ENCODE measurements around the gene THSD4.
"Not testable (repeated sequence)": the region's sequence is repeated elsewhere in the genome, so short reads cannot be mapped to it uniquely, and the experiment has no call there.

THSD4 gene

GRCh38 chr15:71170163-71170562 lies 54.9 kb downstream of the THSD4 start:
- Histone ChIP-seq H3K4me3 (ENCODE audit: extremely low read depth, insufficient read depth, low read length, poor library complexity, severe bottlenecking) (no peak overlapping the region), H3K9me3 (ENCODE audit: control insufficient read depth, low read length) (no peaks in the 10 kb centered on the region), H3K27ac (ENCODE audit: low read depth, low read length, severe bottlenecking) (no peak overlapping the region), H3K36me3 (ENCODE audit: control insufficient read depth, insufficient read depth, low read length) (peaks cover 5% of the 10 kb centered on the region), H3K4me1 (ENCODE audit: control insufficient read depth, insufficient read depth, low read length, poor library complexity, severe bottlenecking) (no peaks in the 10 kb centered on the region)

GRCh38 chr15:71171195-71171594 lies 55.9 kb downstream of the THSD4 start:
- Histone ChIP-seq H3K9me3 (ENCODE audit: control insufficient read depth, low read length) (no peaks in the 10 kb centered on the region), H3K4me3 (ENCODE audit: extremely low read depth, insufficient read depth, low read length, poor library complexity, severe bottlenecking) (no peak overlapping the region), H3K27ac (ENCODE audit: low read depth, low read length, severe bottlenecking) (no peak overlapping the region), H3K36me3 (ENCODE audit: control insufficient read depth, insufficient read depth, low read length) (peaks cover 5% of the 10 kb centered on the region), H3K4me1 (ENCODE audit: control insufficient read depth, insufficient read depth, low read length, poor library complexity, severe bottlenecking) (no peaks in the 10 kb centered on the region)

- H3K4me3 ChIP-seq (ENCODE audit: extremely low read depth, insufficient read depth, low read length, poor library complexity, severe bottlenecking); H3K4me1 ChIP-seq (ENCODE audit: control insufficient read depth, insufficient read depth, low read length, poor library complexity, severe bottlenecking); H3K27ac ChIP-seq (ENCODE audit: low read depth, low read length, severe bottlenecking); H3K9me3 ChIP-seq (ENCODE audit: control insufficient read depth, low read length); H3K36me3 ChIP-seq (ENCODE audit: control insufficient read depth, insufficient read depth, low read length): not testable (repeated sequence)
- no CpG with 5 or more reads among the region's 17 CpGs for WGBS, 2 experiments (ENCODE audit: insufficient coverage in 2 of 2)
Observed at GRCh38 chr15:71174360-71174759, 59.1 kb downstream of the THSD4 start.

- no peak overlapping the region for H3K4me3 ChIP-seq (ENCODE audit: extremely low read depth, insufficient read depth, low read length, poor library complexity, severe bottlenecking)
- WGBS, 2 experiments (ENCODE audit: insufficient coverage in 2 of 2) = 86 to 91% methylated on average over 1 to 2 of the region's 3 CpGs
- no peaks in the 10 kb centered on the region for H3K4me1 ChIP-seq (ENCODE audit: control insufficient read depth, insufficient read depth, low read length, poor library complexity, severe bottlenecking)
- H3K27ac ChIP-seq (ENCODE audit: low read depth, low read length, severe bottlenecking) = no peak overlapping the region
- H3K36me3 ChIP-seq (ENCODE audit: control insufficient read depth, insufficient read depth, low read length) = no peaks in the 10 kb centered on the region
- H3K9me3 ChIP-seq (ENCODE audit: control insufficient read depth, low read length) = no peaks in the 10 kb centered on the region
Observed at GRCh38 chr15:71180986-71181853, 65.9 kb downstream of the THSD4 start.

GRCh38 chr15:71182522-71182921 lies 67.3 kb downstream of the THSD4 start:
- H3K9me3 ChIP-seq (ENCODE audit: control insufficient read depth, low read length) = no peaks in the 10 kb centered on the region
- no peak overlapping the region for H3K27ac ChIP-seq (ENCODE audit: low read depth, low read length, severe bottlenecking)
- no peaks in the 10 kb centered on the region for H3K36me3 ChIP-seq (ENCODE audit: control insufficient read depth, insufficient read depth, low read length)
- no peak overlapping the region for H3K4me3 ChIP-seq (ENCODE audit: extremely low read depth, insufficient read depth, low read length, poor library complexity, severe bottlenecking)
- H3K4me1 ChIP-seq (ENCODE audit: control insufficient read depth, insufficient read depth, low read length, poor library complexity, severe bottlenecking) = no peaks in the 10 kb centered on the region

GRCh38 chr15:71183063-71183462 lies 67.8 kb downstream of the THSD4 start:
- Histone ChIP-seq H3K9me3 (ENCODE audit: control insufficient read depth, low read length) (no peaks in the 10 kb centered on the region), H3K4me1 (ENCODE audit: control insufficient read depth, insufficient read depth, low read length, poor library complexity, severe bottlenecking) (no peaks in the 10 kb centered on the region), H3K27ac (ENCODE audit: low read depth, low read length, severe bottlenecking) (no peak overlapping the region), H3K36me3 (ENCODE audit: control insufficient read depth, insufficient read depth, low read length) (no peaks in the 10 kb centered on the region), H3K4me3 (ENCODE audit: extremely low read depth, insufficient read depth, low read length, poor library complexity, severe bottlenecking) (no peak overlapping the region)
- 89 to 96% methylated on average over 9 of the region's 9 CpGs for WGBS, 2 experiments (ENCODE audit: insufficient coverage in 2 of 2)

GRCh38 chr15:71185706-71186105 lies 70.4 kb downstream of the THSD4 start:
- H3K9me3 ChIP-seq (ENCODE audit: control insufficient read depth, low read length) = no peaks in the 10 kb centered on the region
- WGBS, 2 experiments (ENCODE audit: insufficient coverage in 2 of 2) = 83 to 87% methylated on average over 2 to 5 of the region's 5 CpGs

GRCh38 chr15:71186267-71186666 lies 71.0 kb downstream of the THSD4 start:
- no peak overlapping the region for H3K4me3 ChIP-seq (ENCODE audit: extremely low read depth, insufficient read depth, low read length, poor library complexity, severe bottlenecking)
- H3K9me3 ChIP-seq (ENCODE audit: control insufficient read depth, low read length) = no peaks in the 10 kb centered on the region
- H3K36me3 ChIP-seq (ENCODE audit: control insufficient read depth, insufficient read depth, low read length) = no peaks in the 10 kb centered on the region
- no peaks in the 10 kb centered on the region for H3K4me1 ChIP-seq (ENCODE audit: control insufficient read depth, insufficient read depth, low read length, poor library complexity, severe bottlenecking)
- 36 to 44% methylated on average over 2 of the region's 3 CpGs for WGBS, 2 experiments (ENCODE audit: insufficient coverage in 2 of 2)
- H3K27ac ChIP-seq (ENCODE audit: low read depth, low read length, severe bottlenecking) = no peak overlapping the region

More at GRCh38 chr15:71185706-71186105, 70.4 kb downstream of the THSD4 start:
- Histone ChIP-seq H3K36me3 (ENCODE audit: control insufficient read depth, insufficient read depth, low read length) (no peaks in the 10 kb centered on the region), H3K27ac (ENCODE audit: low read depth, low read length, severe bottlenecking) (no peak overlapping the region), H3K4me3 (ENCODE audit: extremely low read depth, insufficient read depth, low read length, poor library complexity, severe bottlenecking) (no peak overlapping the region), H3K4me1 (ENCODE audit: control insufficient read depth, insufficient read depth, low read length, poor library complexity, severe bottlenecking) (no peaks in the 10 kb centered on the region)

- no peak overlapping the region for H3K4me3 ChIP-seq (ENCODE audit: extremely low read depth, insufficient read depth, low read length, poor library complexity, severe bottlenecking)
- no peaks in the 10 kb centered on the region for H3K4me1 ChIP-seq (ENCODE audit: control insufficient read depth, insufficient read depth, low read length, poor library complexity, severe bottlenecking)
- no peaks in the 10 kb centered on the region for H3K36me3 ChIP-seq (ENCODE audit: control insufficient read depth, insufficient read depth, low read length)
- H3K9me3 ChIP-seq (ENCODE audit: control insufficient read depth, low read length) = no peaks in the 10 kb centered on the region
- 81 to 96% methylated on average over 1 to 3 of the region's 5 CpGs for WGBS, 2 experiments (ENCODE audit: insufficient coverage in 2 of 2)
- H3K27ac ChIP-seq (ENCODE audit: low read depth, low read length, severe bottlenecking) = no peak overlapping the region
Observed at GRCh38 chr15:71187078-71187477, 71.8 kb downstream of the THSD4 start.

- H3K36me3 ChIP-seq (ENCODE audit: control insufficient read depth, insufficient read depth, low read length) = no peaks in the 10 kb centered on the region
- H3K9me3 ChIP-seq (ENCODE audit: control insufficient read depth, low read length) = no peaks in the 10 kb centered on the region
- no peak overlapping the region for H3K27ac ChIP-seq (ENCODE audit: low read depth, low read length, severe bottlenecking)
- no peak overlapping the region for H3K4me3 ChIP-seq (ENCODE audit: extremely low read depth, insufficient read depth, low read length, poor library complexity, severe bottlenecking)
- H3K4me1 ChIP-seq (ENCODE audit: control insufficient read depth, insufficient read depth, low read length, poor library complexity, severe bottlenecking) = no peaks in the 10 kb centered on the region
- WGBS, 2 experiments (ENCODE audit: insufficient coverage in 2 of 2) = 74 to 94% methylated on average over 2 of the region's 5 CpGs
Observed at GRCh38 chr15:71187526-71187925, 72.3 kb downstream of the THSD4 start.

GRCh38 chr15:71189718-71190117 lies 74.4 kb downstream of the THSD4 start:
- no peak overlapping the region for H3K4me3 ChIP-seq (ENCODE audit: extremely low read depth, insufficient read depth, low read length, poor library complexity, severe bottlenecking)
- 86 to 95% methylated on average over 5 to 6 of the region's 6 CpGs for WGBS, 2 experiments (ENCODE audit: insufficient coverage in 2 of 2)
- no peaks in the 10 kb centered on the region for H3K4me1 ChIP-seq (ENCODE audit: control insufficient read depth, insufficient read depth, low read length, poor library complexity, severe bottlenecking)
- H3K9me3 ChIP-seq (ENCODE audit: control insufficient read depth, low read length) = no peaks in the 10 kb centered on the region
- no peak overlapping the region for H3K27ac ChIP-seq (ENCODE audit: low read depth, low read length, severe bottlenecking)
- no peaks in the 10 kb centered on the region for H3K36me3 ChIP-seq (ENCODE audit: control insufficient read depth, insufficient read depth, low read length)
